ENCODE data around the gene CLDN4. TPM values are rescaled to one million over a fixed set of nuclear protein-coding genes. Genes with fewer than 3 reads are reported as not detected.

CLDN4 gene
- total and polyA plus RNA-seq, 2 experiments from 2014 or later = 11.6 to 19.4 TPM

- H3K79me2 ChIP-seq (replicated peaks; ENCODE audit: insufficient read depth) = no peaks in the 10 kb centered on the region
- DNase-seq (ENCODE audit: low spot score) (no peak), ATAC-seq (no peak)
- Mint-ChIP-seq H3K4me1 (peaks cover 7% of the 10 kb centered on the region), H3K36me3 (ENCODE audit: low read depth) (no peaks in the 10 kb centered on the region), H3K4me3 (no peak overlapping the region), H3K27ac (no peak overlapping the region), H3K9me3 (peaks cover 2% of the 10 kb centered on the region; the same call in 1 of the 3 replicates), H3K27me3 (ENCODE audit: insufficient read depth, low read depth, poor library complexity) (peaks cover 9% of the 10 kb centered on the region)
- no peaks in the 10 kb centered on the region for H3K36me3 ChIP-seq (ENCODE audit: insufficient read depth)
- no peak overlapping the region for H2AFZ ChIP-seq
- no peaks in the 10 kb centered on the region for H4K20me1 ChIP-seq (replicated peaks; ENCODE audit: insufficient read depth)
- no peaks in the 10 kb centered on the region for H3K27me3 ChIP-seq (ENCODE audit: insufficient read depth)
- H3K9me2 ChIP-seq (ENCODE audit: insufficient read depth) = no peaks in the 10 kb centered on the region
- no peaks in the 10 kb centered on the region for H3K4me1 ChIP-seq (ENCODE audit: insufficient read depth)
- no peaks in the 10 kb centered on the region for H3F3A ChIP-seq (replicated peaks; ENCODE audit: low read depth)
- H3K4me2 ChIP-seq = no peak overlapping the region
- no peak overlapping the region for H3K27ac ChIP-seq (ENCODE audit: low read depth)
- TF ChIP-seq EZH2phosphoT487 (IDR thresholded peaks at IDR 0.05; ENCODE audit: unreplicated experiment) (no peak), STAT1 (IDR thresholded peaks at IDR 0.05; ENCODE audit: unreplicated experiment) (no peak), CREB1 (CRISPR knock-in tag; IDR thresholded peaks at IDR 0.05; ENCODE audit: low read depth) (no peak), JUNB (IDR thresholded peaks at IDR 0.05; ENCODE audit: unreplicated experiment) (no peak), ZNF462 (CRISPR knock-in tag; IDR thresholded peaks at IDR 0.05) (no peak), EZH2 (IDR thresholded peaks at IDR 0.05; ENCODE audit: low read depth, unreplicated experiment) (no peak), ZNF114 (CRISPR knock-in tag; IDR thresholded peaks at IDR 0.05) (no peak), ETS1 (IDR thresholded peaks at IDR 0.05) (no peak), POLR2AphosphoS5 (IDR thresholded peaks at IDR 0.05; ENCODE audit: low read depth) (no peak), REST (IDR thresholded peaks at IDR 0.05; ENCODE audit: unreplicated experiment) (no peak)
- H3K4me3 ChIP-seq = no peak overlapping the region
Observed at GRCh38 chr7:73815436-73815835, 15.4 kb upstream of the CLDN4 start.
